CD4-positive, alpha-beta T cell treated with Interleukin-17A for 1 hour (primary cell): Measurements from ENCODE around the gene ITGB1BP1.

Experiments used
- DNase-seq: peaks from one replicate; pipeline ENCODE4 v3.0.0-alpha.2; 2020

The ITGB1BP1 gene, protein sequence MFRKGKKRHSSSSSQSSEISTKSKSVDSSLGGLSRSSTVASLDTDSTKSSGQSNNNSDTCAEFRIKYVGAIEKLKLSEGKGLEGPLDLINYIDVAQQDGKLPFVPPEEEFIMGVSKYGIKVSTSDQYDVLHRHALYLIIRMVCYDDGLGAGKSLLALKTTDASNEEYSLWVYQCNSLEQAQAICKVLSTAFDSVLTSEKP

DNA sequence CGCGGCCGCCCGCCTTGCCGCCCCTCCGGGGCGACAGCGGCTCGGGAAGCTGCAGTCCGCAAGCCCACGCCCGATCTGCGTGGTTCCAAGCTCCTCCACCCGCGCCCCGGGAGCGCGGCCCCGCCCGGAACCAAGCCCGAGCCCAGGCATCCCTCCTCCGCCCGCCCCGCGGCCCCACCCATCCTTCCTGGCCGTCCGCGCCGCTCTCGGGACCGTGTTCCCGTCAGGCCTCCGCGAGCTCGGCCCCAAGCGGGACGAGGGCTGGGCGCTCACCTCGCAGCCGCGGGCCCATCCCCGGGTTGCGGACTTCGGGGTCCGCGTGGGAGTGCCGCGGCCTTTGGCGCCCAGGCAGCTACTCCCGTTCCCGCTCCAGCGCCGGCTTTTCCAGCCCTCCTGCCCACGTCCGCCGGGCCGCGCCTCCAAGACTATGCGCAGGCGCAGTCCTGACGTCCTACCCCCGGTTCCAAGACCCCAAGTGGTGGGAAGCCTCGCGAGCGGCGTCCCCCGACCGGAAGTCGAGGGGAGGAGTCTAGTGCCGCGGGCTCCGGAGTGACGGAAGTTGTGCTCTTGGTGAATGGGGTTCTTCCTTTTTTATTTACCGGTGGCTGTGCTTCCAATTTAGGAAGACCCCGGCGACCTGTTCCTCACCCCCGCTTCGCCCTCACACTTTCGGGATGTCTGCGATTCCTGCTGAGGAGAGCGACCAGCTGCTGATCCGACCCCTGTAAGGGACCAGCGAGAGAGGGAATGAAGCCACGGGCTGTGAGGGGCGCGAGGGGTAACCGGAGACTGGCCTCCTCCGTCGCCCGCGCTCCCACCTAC lies at the start of gene ITGB1BP1, which contains the start of gene CPSF3:
Gene ITGB1BP1 (minus strand): TSS at position 429 of the 822 bp plus-strand sequence. CDS start 4,831 bp downstream, outside the sequence.
Gene CPSF3 (plus strand): TSS at position 555 of the 822 bp plus-strand sequence. CDS start 120 bp downstream, at position 675.
- DNase-seq, result peak; percentile 97

DNA sequence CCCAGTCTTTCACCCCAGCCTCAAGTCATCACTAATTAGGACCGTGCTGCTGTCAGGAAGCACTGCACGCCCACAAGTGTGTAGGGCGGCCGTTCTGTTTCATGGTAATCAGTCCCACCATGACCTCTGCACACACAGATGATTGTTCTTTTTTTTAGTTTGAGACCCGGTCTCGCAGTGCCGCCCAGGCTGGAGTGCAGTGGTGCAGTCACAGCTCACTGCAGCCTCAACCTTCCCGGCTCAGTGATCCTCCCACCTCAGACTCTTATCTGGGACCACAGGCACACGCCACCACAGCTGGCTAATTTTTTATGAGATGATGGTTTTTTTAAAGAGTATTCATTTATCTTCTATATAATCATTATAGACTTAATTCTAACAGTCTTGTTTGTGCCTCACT lies 49.2 kb upstream of the ITGB1BP1 start:
- no peak for DNase-seq

DNA sequence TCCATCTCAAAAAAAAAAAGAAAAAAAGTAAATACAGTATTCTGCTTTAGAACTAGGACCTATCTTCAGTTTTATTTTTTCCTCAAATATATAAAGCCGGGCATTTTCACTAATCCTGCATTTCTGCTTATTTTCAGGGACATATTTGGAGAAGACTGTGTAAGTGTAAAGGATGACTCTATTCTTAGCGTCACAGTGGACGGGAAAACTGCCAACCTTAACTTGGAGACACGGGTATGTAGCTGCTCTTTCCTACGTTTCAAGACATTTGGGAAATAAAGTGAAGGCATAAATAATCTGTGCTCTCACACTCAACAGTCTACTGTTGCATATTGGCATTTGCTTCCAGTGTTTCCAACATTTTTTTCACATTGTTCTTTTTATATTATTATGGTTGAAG lies 47.9 kb upstream of the ITGB1BP1 start:
- no peak for DNase-seq

DNA sequence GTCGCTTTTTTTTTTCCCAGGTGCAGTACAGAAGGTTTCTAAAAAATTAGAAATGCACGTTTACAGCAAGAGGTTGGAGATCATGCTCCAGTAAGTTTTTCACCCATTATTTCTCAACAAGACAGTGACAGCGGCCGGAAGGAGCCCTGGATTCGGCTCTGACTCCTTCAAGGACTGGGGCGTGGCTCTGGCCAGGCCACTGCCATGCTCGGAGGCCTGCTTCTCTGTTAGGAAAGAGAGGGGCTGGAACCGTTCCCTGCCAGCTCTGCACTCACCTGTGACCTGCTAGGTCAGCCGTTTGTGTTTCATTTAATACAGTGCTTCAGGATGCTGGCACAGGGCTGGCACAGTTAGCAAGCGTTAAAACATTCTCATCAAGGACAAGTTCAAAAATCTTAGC lies 44.4 kb upstream of the ITGB1BP1 start:
- DNase-seq, result no peak

DNA sequence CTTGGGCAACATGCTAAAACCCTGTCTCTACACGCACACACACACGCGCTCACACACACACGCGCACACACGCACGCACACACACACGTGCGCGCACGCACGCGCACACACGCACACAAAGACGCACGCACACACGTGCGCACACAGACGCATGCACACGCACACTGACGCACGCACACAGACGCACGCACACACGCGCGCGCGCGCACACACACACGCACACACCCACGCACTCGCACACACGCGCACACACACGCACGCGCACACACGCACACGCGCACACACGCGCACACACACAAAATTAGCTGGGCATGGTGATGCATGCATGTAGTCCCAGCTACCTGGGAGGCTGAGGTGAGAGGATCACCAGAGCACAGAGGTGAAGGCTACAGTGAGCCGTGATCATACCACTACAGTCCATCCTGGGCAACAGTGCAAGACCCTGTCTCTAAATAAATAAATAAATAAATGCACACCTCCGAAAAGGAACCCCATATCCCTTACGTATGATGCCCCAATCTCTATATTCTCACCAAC lies 42.9 kb upstream of the ITGB1BP1 start:
- no peak for DNase-seq

DNA sequence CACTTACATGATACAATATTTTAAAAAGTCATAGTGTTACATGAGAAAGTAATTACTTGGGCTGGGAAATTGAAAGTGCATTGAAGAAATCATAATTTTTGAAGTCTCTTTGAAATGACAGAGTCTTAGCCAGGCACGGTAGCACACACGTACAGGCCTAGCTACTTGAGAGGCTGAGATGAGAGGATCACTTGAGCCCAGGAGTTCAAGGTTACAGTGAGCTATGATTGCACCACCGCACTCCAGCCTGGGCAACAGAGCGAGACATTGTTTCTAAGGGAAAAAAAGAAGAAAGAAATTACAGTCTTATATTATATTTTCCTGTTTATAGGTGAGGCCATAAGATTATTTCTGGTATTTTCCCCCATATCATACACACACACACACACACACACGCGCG lies 41.8 kb upstream of the ITGB1BP1 start:
- DNase-seq, result no peak

DNA sequence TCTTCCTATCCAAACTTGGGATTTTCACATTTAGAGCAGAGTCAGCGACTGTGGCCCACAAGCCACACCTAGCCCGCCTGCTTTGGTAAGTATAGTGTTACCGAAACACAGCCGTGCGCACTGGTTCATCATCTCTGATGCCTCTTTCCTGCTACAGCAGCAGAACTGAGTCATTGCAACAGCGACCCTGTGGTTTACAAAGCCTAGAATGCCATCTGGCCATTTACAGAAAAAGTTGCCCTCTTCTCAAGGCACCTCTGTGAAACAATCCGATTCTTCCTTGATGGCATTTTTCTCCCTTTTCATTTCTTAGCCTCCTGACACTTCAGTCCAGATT lies 40.3 kb upstream of the ITGB1BP1 start:
- no peak for DNase-seq

DNA sequence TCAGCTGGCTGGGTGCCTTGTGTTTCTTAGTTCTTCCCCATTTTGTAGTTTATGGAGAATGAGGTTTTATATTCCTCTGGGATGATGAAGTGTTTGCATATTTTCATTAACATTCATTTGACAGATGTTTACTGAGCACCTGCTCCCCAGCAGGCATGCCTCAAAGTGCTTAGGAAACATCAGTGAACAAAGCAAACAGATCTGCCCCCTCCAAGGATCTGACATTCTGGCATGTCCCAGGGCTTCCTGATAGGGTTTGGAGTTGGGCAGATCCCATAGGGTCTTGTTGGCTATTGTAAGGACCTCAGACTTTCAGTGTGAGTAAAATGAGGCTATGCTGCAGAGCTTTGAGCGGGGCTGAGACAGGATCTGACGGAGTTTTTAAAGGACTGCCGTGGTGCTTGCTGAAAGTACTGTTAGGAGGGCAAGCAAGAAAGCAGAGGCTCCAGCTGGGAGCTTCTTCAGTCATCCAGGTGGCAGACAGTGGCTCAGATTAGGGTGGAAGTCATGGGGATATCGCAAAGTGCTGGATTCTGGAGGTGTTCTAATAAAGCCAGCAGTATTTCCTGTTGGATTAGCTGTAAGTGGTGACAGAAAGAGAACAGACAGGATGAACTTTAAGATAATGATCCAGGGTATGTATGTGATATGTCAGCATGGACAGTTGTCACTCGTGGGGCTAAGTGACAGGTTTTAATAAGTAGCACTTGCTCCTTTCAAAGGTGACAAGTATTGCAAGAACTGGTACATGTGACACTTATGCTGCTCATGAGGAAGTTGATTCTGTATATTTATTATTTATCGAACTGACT lies 39.8 kb upstream of the ITGB1BP1 start:
- DNase-seq, result no peak

DNA sequence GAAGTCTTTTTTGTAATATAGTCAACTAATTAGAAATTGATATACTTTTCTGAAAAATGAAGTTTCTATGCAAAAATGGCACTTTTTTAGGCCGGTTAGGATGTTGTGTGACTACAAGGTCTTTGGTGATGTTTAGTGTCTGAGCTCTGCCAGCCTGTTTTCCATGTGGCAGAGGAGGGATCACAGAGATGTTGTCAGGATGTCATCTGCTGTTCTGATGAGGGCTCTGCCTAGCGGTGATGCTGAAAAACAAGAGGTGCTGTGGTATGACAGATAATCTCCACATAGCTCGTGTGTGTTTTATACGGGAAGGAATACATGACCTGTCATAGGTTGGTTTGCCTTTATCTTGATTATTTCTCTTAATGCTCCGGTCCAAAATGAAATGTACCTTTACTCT lies 39.0 kb upstream of the ITGB1BP1 start:
- no peak for DNase-seq

DNA sequence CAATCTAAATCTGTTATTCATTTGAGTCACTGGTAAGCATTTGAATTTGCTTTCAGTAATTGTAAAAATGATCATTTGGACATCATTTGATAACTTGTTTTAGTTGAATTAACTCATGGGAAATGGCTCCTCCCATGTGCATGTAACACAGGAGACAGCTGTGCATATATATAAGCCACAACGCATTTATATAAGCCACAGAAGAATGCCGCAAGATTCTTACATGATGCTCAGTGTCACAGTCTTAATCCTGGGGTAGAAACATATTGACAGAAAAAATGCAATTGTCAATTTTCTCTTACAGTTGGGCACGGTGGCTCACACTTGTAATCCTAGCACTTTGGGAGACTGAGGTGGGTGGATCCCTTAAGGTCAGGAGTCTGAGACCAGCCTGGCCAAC lies 37.8 kb upstream of the ITGB1BP1 start:
- no peak for DNase-seq

DNA sequence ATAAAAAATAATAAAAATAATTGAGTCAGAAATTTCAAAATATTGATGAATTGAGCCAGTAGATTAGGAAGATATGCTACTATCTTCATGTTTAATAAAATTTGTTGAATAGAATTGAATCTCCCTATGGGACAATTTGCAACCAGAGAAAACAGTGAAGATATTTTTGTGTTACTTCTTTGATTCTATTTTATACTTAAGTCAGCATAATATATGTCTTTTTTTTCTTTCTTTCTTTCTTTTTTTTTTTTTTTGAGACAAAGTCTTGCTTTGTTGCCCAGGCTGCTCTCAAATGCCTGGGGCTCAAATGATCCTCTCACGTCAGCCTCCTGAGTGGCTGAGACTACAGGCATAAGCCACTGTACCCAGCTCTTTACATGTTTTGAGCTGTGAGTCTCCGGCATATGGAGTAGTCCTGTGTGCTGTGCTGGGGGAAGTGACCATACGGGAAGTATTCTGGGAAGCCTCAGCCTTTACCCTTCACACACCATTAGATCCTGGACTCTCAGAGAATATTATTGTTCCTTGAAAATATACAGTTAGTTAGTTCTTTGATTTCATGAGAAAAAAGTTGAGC lies 37.2 kb upstream of the ITGB1BP1 start:
- DNase-seq, result no peak

DNA sequence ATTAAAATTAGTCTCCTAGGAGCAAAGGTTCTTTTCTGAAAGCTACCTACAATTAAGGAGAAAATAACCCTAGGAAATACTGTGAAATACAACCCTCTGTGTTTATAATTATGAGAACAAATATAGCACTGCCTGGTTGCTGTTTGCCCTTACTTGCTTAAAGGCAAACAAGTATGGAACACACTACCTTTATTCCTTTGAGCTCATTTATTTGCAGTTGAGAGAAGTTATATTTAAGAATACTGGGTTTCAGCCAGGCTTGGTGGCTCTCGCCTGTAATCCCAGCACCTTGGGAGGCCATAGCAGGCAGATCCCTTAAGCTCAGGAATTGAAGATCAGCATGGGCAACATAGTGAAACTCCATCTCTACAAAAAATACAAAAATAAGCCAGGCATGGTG lies 27.9 kb upstream of the ITGB1BP1 start:
- no peak for DNase-seq

DNA sequence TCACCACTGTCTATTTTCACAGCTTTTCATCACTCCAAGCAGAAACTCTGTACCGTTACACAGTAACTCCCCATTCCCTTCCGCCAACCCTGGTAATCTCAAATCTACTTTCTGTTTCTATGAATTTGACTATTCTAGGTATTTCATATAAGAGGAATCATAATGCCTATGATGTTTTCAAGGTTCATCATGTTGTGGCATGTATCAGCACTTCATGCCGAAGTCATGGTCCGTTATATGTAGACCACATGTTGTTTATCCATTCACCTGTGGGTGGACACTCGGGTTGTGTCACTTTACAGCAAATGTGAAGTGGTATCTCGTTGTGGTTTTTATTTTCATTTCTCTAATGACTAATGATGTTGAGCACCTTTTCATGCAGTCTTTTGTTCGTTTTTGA lies 21.8 kb upstream of the ITGB1BP1 start:
- peak; percentile 5 for DNase-seq

DNA sequence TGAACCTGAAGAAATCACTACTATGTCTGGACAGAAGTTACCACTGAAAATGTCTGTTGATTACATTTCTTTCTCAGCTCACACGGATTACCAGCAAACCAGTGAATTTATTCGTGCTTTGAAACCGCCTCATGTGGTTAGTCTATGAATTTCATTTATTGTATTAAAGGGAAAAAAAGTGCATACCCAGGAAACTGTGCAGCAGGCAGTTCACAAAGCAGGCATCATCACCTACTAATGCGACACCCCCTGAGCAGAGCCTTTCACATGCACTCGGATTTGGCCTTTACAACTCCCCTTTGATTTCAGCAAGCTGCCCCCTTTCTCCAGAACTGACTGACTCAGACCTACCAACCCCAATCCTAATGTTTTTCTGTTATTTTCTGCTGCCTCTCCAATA lies 20.2 kb upstream of the ITGB1BP1 start:
- no peak for DNase-seq

DNA sequence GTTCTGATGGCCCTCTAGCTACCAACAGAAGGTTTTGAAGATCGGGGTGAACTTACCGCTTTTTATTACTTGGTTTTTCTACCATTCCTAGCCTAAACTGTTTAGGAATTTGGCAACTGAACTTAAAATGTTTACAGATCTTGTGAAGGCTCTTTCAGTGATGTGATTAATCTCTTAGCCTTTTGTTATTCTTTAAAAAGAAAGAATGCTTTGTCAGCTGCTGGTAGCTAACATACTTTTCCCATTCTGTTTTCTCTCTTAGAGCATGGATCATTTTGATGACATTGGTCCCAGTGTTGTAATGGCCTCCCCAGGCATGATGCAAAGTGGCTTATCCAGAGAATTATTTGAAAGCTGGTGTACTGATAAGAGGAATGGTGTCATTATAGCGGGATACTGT lies 18.2 kb upstream of the ITGB1BP1 start:
- no peak for DNase-seq

DNA sequence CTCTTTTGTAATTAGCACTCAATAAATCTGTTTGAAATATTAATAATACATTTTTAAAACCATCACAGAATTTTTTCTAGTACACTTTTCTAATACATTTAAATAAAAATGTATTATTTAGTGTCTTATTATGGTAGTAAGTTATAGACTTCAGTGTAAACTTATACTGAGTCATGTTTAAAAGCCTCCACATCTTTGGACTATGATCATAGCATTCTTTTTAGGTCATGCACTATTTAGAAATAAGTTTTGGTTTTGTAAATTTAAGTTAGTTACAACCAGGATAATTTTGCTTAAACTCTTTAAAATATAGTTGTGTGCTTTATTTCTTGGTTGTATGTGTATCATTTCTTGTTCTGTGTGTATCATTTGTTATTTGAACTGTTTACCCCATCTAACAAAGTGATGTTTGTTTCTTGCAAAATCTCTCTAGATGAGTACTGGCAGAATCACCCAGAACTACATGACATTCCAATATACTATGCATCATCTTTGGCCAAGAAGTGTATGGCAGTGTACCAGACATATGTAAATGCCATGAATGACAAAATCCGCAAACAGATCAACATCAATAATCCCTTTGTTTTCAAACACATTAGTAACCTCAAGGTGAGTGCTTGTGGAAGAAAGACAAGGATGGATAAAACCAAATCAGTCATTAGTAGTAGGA lies 16.9 kb upstream of the ITGB1BP1 start:
- no peak for DNase-seq

DNA sequence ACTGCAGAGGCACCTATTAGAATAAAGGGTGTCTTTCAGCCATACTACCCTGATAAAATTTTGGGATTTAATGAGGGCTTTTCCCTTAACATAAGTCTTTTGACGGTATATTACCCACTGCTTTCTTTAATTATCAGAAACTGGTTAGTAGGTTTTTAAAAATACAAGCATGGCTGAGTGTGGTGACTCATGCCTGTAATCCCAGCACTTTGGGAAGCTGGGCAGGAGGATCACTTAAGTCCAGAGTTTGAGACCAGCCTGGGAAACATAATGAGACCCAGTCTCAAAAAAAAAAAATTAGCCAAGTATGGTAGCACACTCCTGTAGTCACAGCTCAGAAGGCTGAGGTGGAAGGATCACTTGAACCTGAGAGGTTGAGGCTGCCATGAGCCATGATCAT lies 16.2 kb upstream of the ITGB1BP1 start:
- DNase-seq, result no peak

DNA sequence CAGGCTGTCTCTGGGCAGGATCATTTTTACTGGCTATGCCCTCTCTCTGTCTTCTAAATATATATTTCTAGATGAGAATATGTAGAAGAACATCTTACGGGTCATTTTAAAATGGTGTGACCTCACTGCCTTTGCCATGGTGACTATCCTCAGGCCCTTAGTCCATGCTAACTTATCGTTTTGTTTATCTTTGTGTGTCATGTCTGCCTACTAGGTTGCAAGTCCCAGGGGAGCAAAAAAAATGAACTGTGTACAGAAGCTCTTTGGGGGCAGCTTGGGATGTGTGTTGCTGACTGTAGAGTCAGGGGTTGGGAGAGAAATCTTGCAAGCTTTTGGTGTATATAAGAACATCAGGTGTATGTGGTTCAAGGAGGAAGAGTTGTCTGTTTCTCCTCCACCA lies 11.2 kb upstream of the ITGB1BP1 start:
- DNase-seq, result no peak

DNA sequence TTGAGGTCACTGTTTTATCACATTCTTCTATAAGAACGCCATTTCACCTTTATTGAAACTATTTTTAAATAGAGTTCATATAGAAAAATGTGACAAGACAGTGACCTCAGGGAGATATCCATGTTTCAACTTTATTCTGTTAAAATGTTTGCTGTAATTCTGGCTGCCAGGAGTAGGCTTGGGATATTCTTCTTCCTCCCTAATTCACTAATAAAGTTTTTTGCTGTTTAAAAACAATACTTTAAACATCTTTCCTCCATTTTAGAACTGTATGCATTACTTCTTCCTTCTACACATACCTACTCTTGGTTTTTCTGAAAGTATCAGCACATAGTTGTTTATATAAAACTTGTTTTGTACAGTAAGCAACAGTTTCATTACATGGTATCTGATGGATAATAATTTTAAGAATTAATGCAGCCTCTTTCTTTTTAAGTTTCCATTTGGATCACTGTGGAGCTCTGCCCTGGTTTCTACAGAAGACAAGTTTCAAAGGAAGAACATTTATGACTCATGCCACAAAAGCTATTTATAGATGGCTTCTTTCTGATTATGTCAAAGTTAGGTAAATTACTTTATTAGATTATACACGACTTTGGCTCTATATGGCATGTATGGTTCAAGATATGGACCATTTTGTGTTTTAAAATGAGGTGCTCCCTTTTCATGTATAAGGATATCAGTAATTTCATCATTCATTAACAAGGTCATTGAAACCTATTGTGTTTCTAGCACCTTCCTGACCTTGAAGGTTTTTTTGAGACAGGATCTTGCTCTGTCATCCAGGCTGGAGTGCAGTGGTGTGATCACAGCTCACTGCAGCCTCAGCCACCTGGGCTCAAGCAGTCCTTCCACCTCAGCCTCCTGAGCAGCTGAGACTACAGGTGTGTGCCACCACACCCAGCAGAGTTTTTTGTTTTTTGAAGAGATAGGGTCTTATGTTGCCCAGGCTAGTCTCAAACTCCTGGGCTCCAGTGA lies 7.3 kb upstream of the ITGB1BP1 start:
- DNase-seq, result no peak

DNA sequence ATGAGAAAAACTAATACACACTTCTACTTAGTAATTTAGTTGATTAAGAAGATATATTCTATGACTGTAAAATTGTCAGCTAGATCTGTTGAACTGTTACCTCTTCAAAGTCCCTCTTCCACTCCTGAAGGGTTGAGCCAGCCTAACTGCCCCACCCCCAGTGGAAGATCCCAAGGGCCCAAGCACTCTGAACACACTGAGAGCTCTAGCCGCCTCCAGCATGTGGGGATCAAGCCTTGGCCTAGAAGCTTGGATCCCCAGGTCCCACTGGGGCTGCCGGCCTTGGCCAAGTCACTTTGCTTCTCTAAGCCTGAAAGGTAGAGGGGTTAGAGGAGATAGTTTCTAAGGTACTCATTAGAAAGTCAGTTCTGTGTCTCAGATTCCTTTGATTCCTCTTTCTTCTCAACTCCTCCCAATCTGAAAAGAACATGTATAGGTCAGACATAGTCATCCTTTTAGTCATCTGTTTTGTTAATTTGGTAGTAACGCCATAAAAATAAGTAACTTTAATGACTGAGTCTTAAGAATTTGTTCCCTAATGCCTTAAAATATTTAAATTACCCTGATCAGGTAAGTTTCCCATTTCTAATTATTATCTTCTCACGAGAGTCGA lies 5.7 kb upstream of the ITGB1BP1 start:
- no peak for DNase-seq
